ENCODE measurements around the gene CACNA1E. TPM values are rescaled to one million over a fixed set of nuclear protein-coding genes. Genes with fewer than 3 reads are reported as not detected.

The CACNA1E gene
- total RNA-seq, 2 experiments from 2014 or later = not detected

- Histone ChIP-seq H2AFZ (ENCODE audit: low read length) (no peak overlapping the region), H3K4me2 (ENCODE audit: low read length) (no peak overlapping the region), H3K79me2 (ENCODE audit: insufficient read depth, low read depth, low read length) (no peaks in the 10 kb centered on the region), H4K20me1 (ENCODE audit: insufficient read depth, low read length) (no peaks in the 10 kb centered on the region), H3K9me3 (ENCODE audit: low read length) (no peaks in the 10 kb centered on the region), H3K36me3 (ENCODE audit: insufficient read depth, low read length) (no peaks in the 10 kb centered on the region), H3K9me2 (ENCODE audit: insufficient read depth, low read length) (no peaks in the 10 kb centered on the region), H3K27ac (ENCODE audit: low read depth, low read length, poor library complexity, severe bottlenecking) (no peak overlapping the region), H3K4me1 (ENCODE audit: insufficient read depth, low read length, poor library complexity, severe bottlenecking) (no peaks in the 10 kb centered on the region), H3K4me3 (ENCODE audit: low read depth, low read length, poor library complexity, severe bottlenecking) (no peak overlapping the region)
- CTCF ChIA-PET (ENCODE audit: unreplicated experiment) = no interaction called here
- no peak for DNase-seq (ENCODE audit: low spot score)
- BruUV-seq (replicated peaks) = no TSS peak
- intact Hi-C loops (cut with micrococcal nuclease; ENCODE audit: unreplicated experiment) = no loop called here
- POLR2A ChIA-PET = no interaction called here
- TF ChIP-seq CTCF (conservative IDR thresholded peaks at IDR 0.05; ENCODE audit: low read length) (no peak), EZH2phosphoT487 (IDR thresholded peaks at IDR 0.05; ENCODE audit: borderline replicate concordance, low read depth, low read length) (no peak)
Measured at GRCh38 chr1:181440510-181440909, 42.8 kb upstream of the CACNA1E start.

GRCh38 chr1:181442181-181442525 is 41.2 kb upstream of the CACNA1E start:
- DNase-seq (ENCODE audit: low spot score) = no peak
- Histone ChIP-seq H3K4me3 (ENCODE audit: low read depth, low read length, poor library complexity, severe bottlenecking) (no peak overlapping the region), H3K27ac (ENCODE audit: low read depth, low read length, poor library complexity, severe bottlenecking) (no peak overlapping the region), H3K36me3 (ENCODE audit: insufficient read depth, low read length) (no peaks in the 10 kb centered on the region), H2AFZ (ENCODE audit: low read length) (no peak overlapping the region), H3K9me3 (ENCODE audit: low read length) (no peaks in the 10 kb centered on the region), H3K4me1 (ENCODE audit: insufficient read depth, low read length, poor library complexity, severe bottlenecking) (no peaks in the 10 kb centered on the region), H3K9me2 (ENCODE audit: insufficient read depth, low read length) (no peaks in the 10 kb centered on the region), H4K20me1 (ENCODE audit: insufficient read depth, low read length) (no peaks in the 10 kb centered on the region), H3K4me2 (ENCODE audit: low read length) (no peak overlapping the region), H3K79me2 (ENCODE audit: insufficient read depth, low read depth, low read length) (no peaks in the 10 kb centered on the region)
- CTCF ChIA-PET (ENCODE audit: unreplicated experiment) = no interaction called here
- POLR2A ChIA-PET = no interaction called here
- no peak for TF ChIP-seq EZH2phosphoT487 (IDR thresholded peaks at IDR 0.05; ENCODE audit: borderline replicate concordance, low read depth, low read length)
- TF ChIP-seq CTCF (conservative IDR thresholded peaks at IDR 0.05; ENCODE audit: low read length) = no peak
- intact Hi-C loops (cut with micrococcal nuclease; ENCODE audit: unreplicated experiment) = no loop called here
- no TSS peak for BruUV-seq (replicated peaks)

- ChIA-PET CTCF (ENCODE audit: unreplicated experiment) (no interaction called here), POLR2A (no interaction called here)
- H4K20me1 ChIP-seq (ENCODE audit: insufficient read depth, low read length) = no peaks in the 10 kb centered on the region
- no peak overlapping the region for H3K4me2 ChIP-seq (ENCODE audit: low read length)
- H2AFZ ChIP-seq (ENCODE audit: low read length) = no peak overlapping the region
- no peaks in the 10 kb centered on the region for H3K79me2 ChIP-seq (ENCODE audit: insufficient read depth, low read depth, low read length)
- H3K4me1 ChIP-seq (ENCODE audit: insufficient read depth, low read length, poor library complexity, severe bottlenecking) = no peaks in the 10 kb centered on the region
- no peak for DNase-seq (ENCODE audit: low spot score)
- H3K9me2 ChIP-seq (ENCODE audit: insufficient read depth, low read length) = no peaks in the 10 kb centered on the region
- intact Hi-C loops (cut with micrococcal nuclease; ENCODE audit: unreplicated experiment) = no loop called here
- H3K36me3 ChIP-seq (ENCODE audit: insufficient read depth, low read length) = no peaks in the 10 kb centered on the region
- TF ChIP-seq CTCF (conservative IDR thresholded peaks at IDR 0.05; ENCODE audit: low read length) (no peak), EZH2phosphoT487 (IDR thresholded peaks at IDR 0.05; ENCODE audit: borderline replicate concordance, low read depth, low read length) (no peak)
- no peaks in the 10 kb centered on the region for H3K9me3 ChIP-seq (ENCODE audit: low read length)
- no TSS peak for BruUV-seq (replicated peaks)
- no peak overlapping the region for H3K4me3 ChIP-seq (ENCODE audit: low read depth, low read length, poor library complexity, severe bottlenecking)
- no peak overlapping the region for H3K27ac ChIP-seq (ENCODE audit: low read depth, low read length, poor library complexity, severe bottlenecking)
Measured at GRCh38 chr1:181443231-181443853, 40.0 kb upstream of the CACNA1E start.

All from OCI-LY7 (cell line).